Measurements from ENCODE around the gene PEMT.

- no peak for TF ChIP-seq POLR2A (IDR thresholded peaks at IDR 0.05)
- TF ChIP-seq CTCF (IDR thresholded peaks at IDR 0.05): no peak
- TF ChIP-seq POLR2AphosphoS5 (IDR thresholded peaks at IDR 0.05): no peak
- no peak for TF ChIP-seq EP300 (IDR thresholded peaks at IDR 0.05; ENCODE audit: low read depth)
These were observed 14.7 kb downstream of the PEMT start for GRCh38 chr17:17576772-17577234.

All from transverse colon (tissue), 4 donors.